ENCODE measurements around the gene TOMM70. TPM values are rescaled to one million over a fixed set of nuclear protein-coding genes. Genes with fewer than 3 reads are reported as not detected.

The TOMM70 gene
- polyA plus RNA-seq, 1 donor from 2014 or later, result 110 TPM

GRCh38 chr3:100360757-100361496 lies 40.0 kb downstream of the TOMM70 start:
- Histone ChIP-seq H3K4me2 (ENCODE audit: low read length) (no peak overlapping the region), H3K9me2 (ENCODE audit: insufficient read depth, low read length) (no peaks in the 10 kb centered on the region), H3F3A (ENCODE audit: insufficient read depth, low read length, poor library complexity, severe bottlenecking) (no peaks in the 10 kb centered on the region), H4K20me1 (ENCODE audit: insufficient read depth) (no peaks in the 10 kb centered on the region), H3K9me3 (ENCODE audit: low read length) (peaks cover 5% of the 10 kb centered on the region), H3K4me3 (ENCODE audit: low read length) (no peak overlapping the region), H3K36me3 (ENCODE audit: insufficient read depth, low read length) (peaks cover 11% of the 10 kb centered on the region), H3K79me2 (replicated peaks; ENCODE audit: insufficient read depth, low read length) (no peaks in the 10 kb centered on the region), H2AFZ (ENCODE audit: low read depth, low read length) (no peak overlapping the region), H3K27ac (ENCODE audit: low read length) (no peak overlapping the region), H3K27me3 (ENCODE audit: insufficient read depth, low read depth, low read length) (no peaks in the 10 kb centered on the region), H3K9ac (ENCODE audit: low read length) (no peak overlapping the region)
- no peak for TF ChIP-seq TAF1 (IDR thresholded peaks at IDR 0.05; ENCODE audit: low read depth)
- TF ChIP-seq EP300 (conservative IDR thresholded peaks at IDR 0.05; ENCODE audit: poor library complexity, severe bottlenecking), result no peak
- TF ChIP-seq EZH2 (IDR thresholded peaks at IDR 0.05; ENCODE audit: borderline replicate concordance, insufficient read depth, low read length, poor library complexity, severe bottlenecking), result no peak

GRCh38 chr3:100359035-100359434 lies 41.9 kb downstream of the TOMM70 start:
- H3F3A ChIP-seq (ENCODE audit: insufficient read depth, low read length, poor library complexity, severe bottlenecking), result no peaks in the 10 kb centered on the region
- no peaks in the 10 kb centered on the region for H3K9me2 ChIP-seq (ENCODE audit: insufficient read depth, low read length)
- no peaks in the 10 kb centered on the region for H3K27me3 ChIP-seq (ENCODE audit: insufficient read depth, low read depth, low read length)
- H3K4me3 ChIP-seq (ENCODE audit: low read length), result no peak overlapping the region
- H3K27ac ChIP-seq (ENCODE audit: low read length), result no peak overlapping the region
- H3K9ac ChIP-seq (ENCODE audit: low read length), result no peak overlapping the region
- peaks cover 11% of the 10 kb centered on the region for H3K36me3 ChIP-seq (ENCODE audit: insufficient read depth, low read length)
- peaks cover 5% of the 10 kb centered on the region for H3K9me3 ChIP-seq (ENCODE audit: low read length)
- H4K20me1 ChIP-seq (ENCODE audit: insufficient read depth), result no peaks in the 10 kb centered on the region
- H3K4me2 ChIP-seq (ENCODE audit: low read length), result no peak overlapping the region
- no peak for TF ChIP-seq MXI1 (conservative IDR thresholded peaks at IDR 0.05; ENCODE audit: poor library complexity, severe bottlenecking)
- no peak for TF ChIP-seq REST (IDR thresholded peaks at IDR 0.05; ENCODE audit: borderline replicate concordance)
- TF ChIP-seq CTCF (IDR thresholded peaks at IDR 0.05; ENCODE audit: poor library complexity, severe bottlenecking), result no peak
- no peaks in the 10 kb centered on the region for H3K79me2 ChIP-seq (replicated peaks; ENCODE audit: insufficient read depth, low read length)
- no peak overlapping the region for H2AFZ ChIP-seq (ENCODE audit: low read depth, low read length)

- H3K36me3 ChIP-seq (ENCODE audit: insufficient read depth, low read length), result peaks cover 11% of the 10 kb centered on the region
These were observed 42.5 kb downstream of the TOMM70 start for GRCh38 chr3:100358413-100358812.

More at GRCh38 chr3:100358413-100358812, 42.5 kb downstream of the TOMM70 start:
- H2AFZ ChIP-seq (ENCODE audit: low read depth, low read length), result no peak overlapping the region
- H3K27ac ChIP-seq (ENCODE audit: low read length), result no peak overlapping the region
- no peaks in the 10 kb centered on the region for H3K9me2 ChIP-seq (ENCODE audit: insufficient read depth, low read length)
- no peak overlapping the region for H3K4me2 ChIP-seq (ENCODE audit: low read length)
- peaks cover 5% of the 10 kb centered on the region for H3K9me3 ChIP-seq (ENCODE audit: low read length)
- no peaks in the 10 kb centered on the region for H3K27me3 ChIP-seq (ENCODE audit: insufficient read depth, low read depth, low read length)
- H3K79me2 ChIP-seq (replicated peaks; ENCODE audit: insufficient read depth, low read length), result no peaks in the 10 kb centered on the region
- no peak overlapping the region for H3K9ac ChIP-seq (ENCODE audit: low read length)
- TF ChIP-seq MXI1 (conservative IDR thresholded peaks at IDR 0.05; ENCODE audit: poor library complexity, severe bottlenecking) (no peak), TAF1 (IDR thresholded peaks at IDR 0.05; ENCODE audit: low read depth) (no peak), EZH2 (IDR thresholded peaks at IDR 0.05; ENCODE audit: borderline replicate concordance, insufficient read depth, low read length, poor library complexity, severe bottlenecking) (no peak), EP300 (conservative IDR thresholded peaks at IDR 0.05; ENCODE audit: poor library complexity, severe bottlenecking) (no peak)
- no peaks in the 10 kb centered on the region for H4K20me1 ChIP-seq (ENCODE audit: insufficient read depth)
- no peak overlapping the region for H3K4me3 ChIP-seq (ENCODE audit: low read length)
- no peaks in the 10 kb centered on the region for H3F3A ChIP-seq (ENCODE audit: insufficient read depth, low read length, poor library complexity, severe bottlenecking)
